Activated naive CD4-positive, alpha-beta T cell treated with anti-CD3 and anti-CD28 coated beads, Interleukin-2, amount 50 U/mL, for 24 hours (primary cell): Measurements from ENCODE around the gene ARRB1.
A peak's percentile ranks its signal among the peaks of the same experiment; 100 is the strongest.

Experiments used
- H3K27ac Mint-ChIP-seq: one replicate; pipeline ENCODE4 v1.8.0; 2021; ENCODE audit warnings: mild to moderate bottlenecking, mixed read lengths
- H3K27me3 Mint-ChIP-seq: one replicate; pipeline ENCODE4 v1.8.0; 2021; ENCODE audit warnings: mixed read lengths
- H3K36me3 Mint-ChIP-seq: one replicate; pipeline ENCODE4 v1.8.0; 2021; ENCODE audit warnings: mixed read lengths
- H3K4me1 Mint-ChIP-seq: one replicate; pipeline ENCODE4 v1.8.0; 2021; ENCODE audit warnings: mixed read lengths
- H3K4me3 Mint-ChIP-seq: one replicate; pipeline ENCODE4 v1.8.0; 2021; ENCODE audit warnings: mild to moderate bottlenecking, mixed read lengths
- H3K9me3 Mint-ChIP-seq: one replicate; pipeline ENCODE4 v1.8.0; 2021; ENCODE audit warnings: mixed read lengths

Gene ARRB1

GRCh38 chr11:75272821-75273301 lies 78.6 kb downstream of the ARRB1 start:
- H3K4me3 Mint-ChIP-seq = no peak overlapping the region
- H3K27me3 Mint-ChIP-seq = no peaks in the 10 kb centered on the region
- no peak overlapping the region for H3K27ac Mint-ChIP-seq
- no peaks in the 10 kb centered on the region for H3K9me3 Mint-ChIP-seq
- H3K4me1 Mint-ChIP-seq = peaks cover 64% of the 10 kb centered on the region
- H3K36me3 Mint-ChIP-seq = peaks cover 9% of the 10 kb centered on the region

- Mint-ChIP-seq H3K9me3 (no peaks in the 10 kb centered on the region), H3K4me3 (no peak overlapping the region), H3K27ac (peak overlapping the region; percentile 12), H3K4me1 (peaks cover 60% of the 10 kb centered on the region), H3K36me3 (peaks cover 7% of the 10 kb centered on the region), H3K27me3 (no peaks in the 10 kb centered on the region)
Observed at GRCh38 chr11:75272391-75272790, 79.1 kb downstream of the ARRB1 start.

- peak overlapping the region; percentile 68 for H3K27ac Mint-ChIP-seq
- peaks cover 53% of the 10 kb centered on the region for H3K4me1 Mint-ChIP-seq
- no peaks in the 10 kb centered on the region for H3K9me3 Mint-ChIP-seq
Observed at GRCh38 chr11:75271730-75272129, 79.7 kb downstream of the ARRB1 start.

GRCh38 chr11:75270896-75271418 lies 80.5 kb downstream of the ARRB1 start:
- Mint-ChIP-seq H3K9me3 (no peaks in the 10 kb centered on the region), H3K27me3 (no peaks in the 10 kb centered on the region), H3K4me3 (no peak overlapping the region), H3K36me3 (peaks cover 5% of the 10 kb centered on the region), H3K4me1 (peaks cover 46% of the 10 kb centered on the region), H3K27ac (peak overlapping the region; percentile 68)

More at GRCh38 chr11:75271730-75272129, 79.7 kb downstream of the ARRB1 start:
- no peak overlapping the region for H3K4me3 Mint-ChIP-seq
- peaks cover 5% of the 10 kb centered on the region for H3K36me3 Mint-ChIP-seq
- no peaks in the 10 kb centered on the region for H3K27me3 Mint-ChIP-seq

GRCh38 chr11:75269896-75270295 lies 81.6 kb downstream of the ARRB1 start:
- H3K27ac Mint-ChIP-seq = no peak overlapping the region
- peaks cover 2% of the 10 kb centered on the region for H3K36me3 Mint-ChIP-seq
- no peaks in the 10 kb centered on the region for H3K27me3 Mint-ChIP-seq
- peaks cover 37% of the 10 kb centered on the region for H3K4me1 Mint-ChIP-seq
- H3K4me3 Mint-ChIP-seq = no peak overlapping the region
- H3K9me3 Mint-ChIP-seq = no peaks in the 10 kb centered on the region

GRCh38 chr11:75269367-75269660 lies 82.1 kb downstream of the ARRB1 start:
- Mint-ChIP-seq H3K27me3 (no peaks in the 10 kb centered on the region), H3K36me3 (peaks cover 2% of the 10 kb centered on the region), H3K27ac (no peak overlapping the region), H3K9me3 (no peaks in the 10 kb centered on the region), H3K4me3 (no peak overlapping the region), H3K4me1 (peaks cover 42% of the 10 kb centered on the region)

- H3K27me3 Mint-ChIP-seq = no peaks in the 10 kb centered on the region
- no peak overlapping the region for H3K27ac Mint-ChIP-seq
- no peaks in the 10 kb centered on the region for H3K9me3 Mint-ChIP-seq
- peaks cover 2% of the 10 kb centered on the region for H3K36me3 Mint-ChIP-seq
- H3K4me3 Mint-ChIP-seq = no peak overlapping the region
- peaks cover 42% of the 10 kb centered on the region for H3K4me1 Mint-ChIP-seq
Observed at GRCh38 chr11:75268626-75269366, 82.7 kb downstream of the ARRB1 start.

- no peak overlapping the region for H3K27ac Mint-ChIP-seq
- H3K27me3 Mint-ChIP-seq = no peaks in the 10 kb centered on the region
- H3K9me3 Mint-ChIP-seq = no peaks in the 10 kb centered on the region
- H3K4me1 Mint-ChIP-seq = peaks cover 36% of the 10 kb centered on the region
- H3K36me3 Mint-ChIP-seq = no peaks in the 10 kb centered on the region
- H3K4me3 Mint-ChIP-seq = no peak overlapping the region
Observed at GRCh38 chr11:75267171-75267970, 84.1 kb downstream of the ARRB1 start.

GRCh38 chr11:75265851-75266531 lies 85.5 kb downstream of the ARRB1 start:
- H3K27me3 Mint-ChIP-seq = no peaks in the 10 kb centered on the region
- H3K9me3 Mint-ChIP-seq = no peaks in the 10 kb centered on the region
- H3K27ac Mint-ChIP-seq = no peak overlapping the region
- H3K4me1 Mint-ChIP-seq = peaks cover 38% of the 10 kb centered on the region
- H3K4me3 Mint-ChIP-seq = no peak overlapping the region
- H3K36me3 Mint-ChIP-seq = no peaks in the 10 kb centered on the region

GRCh38 chr11:75264971-75265370 lies 86.5 kb downstream of the ARRB1 start:
- peak overlapping the region; percentile 35 for H3K27ac Mint-ChIP-seq
- no peak overlapping the region for H3K4me3 Mint-ChIP-seq
- no peaks in the 10 kb centered on the region for H3K27me3 Mint-ChIP-seq
- peaks cover 45% of the 10 kb centered on the region for H3K4me1 Mint-ChIP-seq
- no peaks in the 10 kb centered on the region for H3K36me3 Mint-ChIP-seq
- H3K9me3 Mint-ChIP-seq = no peaks in the 10 kb centered on the region

- Mint-ChIP-seq H3K27ac (peak overlapping the region; percentile 55), H3K36me3 (no peaks in the 10 kb centered on the region), H3K4me3 (no peak overlapping the region), H3K27me3 (no peaks in the 10 kb centered on the region), H3K4me1 (peaks cover 51% of the 10 kb centered on the region), H3K9me3 (no peaks in the 10 kb centered on the region)
Observed at GRCh38 chr11:75264356-75264755, 87.1 kb downstream of the ARRB1 start.

- Mint-ChIP-seq H3K27ac (peak overlapping the region; percentile 55), H3K4me1 (peaks cover 52% of the 10 kb centered on the region), H3K27me3 (no peaks in the 10 kb centered on the region), H3K36me3 (no peaks in the 10 kb centered on the region), H3K9me3 (no peaks in the 10 kb centered on the region), H3K4me3 (no peak overlapping the region)
Observed at GRCh38 chr11:75263944-75264349, 87.5 kb downstream of the ARRB1 start.

- Mint-ChIP-seq H3K4me1 (peaks cover 52% of the 10 kb centered on the region), H3K4me3 (no peak overlapping the region), H3K27me3 (no peaks in the 10 kb centered on the region), H3K36me3 (no peaks in the 10 kb centered on the region), H3K9me3 (no peaks in the 10 kb centered on the region), H3K27ac (peak overlapping the region; percentile 35)
Observed at GRCh38 chr11:75262961-75263852, 88.3 kb downstream of the ARRB1 start.

- Mint-ChIP-seq H3K9me3 (no peaks in the 10 kb centered on the region), H3K27me3 (no peaks in the 10 kb centered on the region), H3K27ac (no peak overlapping the region), H3K36me3 (no peaks in the 10 kb centered on the region), H3K4me3 (no peak overlapping the region), H3K4me1 (peaks cover 54% of the 10 kb centered on the region)
Observed at GRCh38 chr11:75262436-75262835, 89.0 kb downstream of the ARRB1 start.

- no peaks in the 10 kb centered on the region for H3K9me3 Mint-ChIP-seq
- no peaks in the 10 kb centered on the region for H3K36me3 Mint-ChIP-seq
- H3K4me3 Mint-ChIP-seq = no peak overlapping the region
- H3K27ac Mint-ChIP-seq = no peak overlapping the region
- no peaks in the 10 kb centered on the region for H3K27me3 Mint-ChIP-seq
- H3K4me1 Mint-ChIP-seq = peaks cover 57% of the 10 kb centered on the region
Observed at GRCh38 chr11:75261902-75262361, 89.5 kb downstream of the ARRB1 start.
